GM12873 (cell line): ENCODE data around the gene MAP1LC3B.

Experiments used
- TF ChIP-seq, protein P1 (sequence below): IDR thresholded peaks from 2 replicates; pipeline ENCODE4 v1.5.1; 2012; ENCODE audit warnings: low read depth, mild to moderate bottlenecking, moderate library complexity, low read length, control low read depth; ENCODE audit not compliant: insufficient read depth; ENCODE audit errors: missing control alignments

The MAP1LC3B gene

DNA sequence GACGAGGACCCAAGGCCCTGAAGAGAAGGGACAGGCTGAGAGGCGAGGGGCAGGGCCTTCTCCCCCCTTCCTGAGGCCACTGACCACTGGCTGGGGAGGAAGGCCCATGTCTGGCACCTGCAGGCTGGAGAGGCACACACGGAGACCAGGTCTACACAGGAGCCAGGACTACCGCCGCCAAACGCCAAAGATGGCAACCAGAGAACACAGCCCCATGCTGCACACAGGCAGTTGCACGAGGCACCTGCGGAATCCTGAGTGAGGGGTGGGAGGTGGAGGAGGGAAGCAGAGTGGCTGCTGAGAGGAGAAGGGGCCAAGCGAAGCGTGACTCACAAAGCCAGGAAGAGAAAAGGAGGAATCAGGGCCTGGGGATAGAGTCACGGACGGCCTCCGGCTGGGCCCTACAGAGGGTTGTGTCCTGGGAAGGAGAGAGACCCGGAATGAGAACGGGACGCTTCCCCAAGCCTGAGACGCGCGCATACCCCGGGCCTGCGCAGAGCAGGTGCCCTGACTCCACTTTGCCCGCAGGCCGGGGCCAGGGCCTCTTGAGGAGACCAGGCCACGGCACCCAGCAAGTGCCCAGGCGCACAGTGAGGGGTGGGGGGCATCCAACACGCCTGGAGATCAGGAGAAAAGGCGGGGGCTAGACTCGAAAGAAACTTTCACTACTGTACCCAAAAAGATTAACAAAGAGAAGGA, 46.3 kb upstream of the MAP1LC3B start:
- TF ChIP-seq, protein P1, sequence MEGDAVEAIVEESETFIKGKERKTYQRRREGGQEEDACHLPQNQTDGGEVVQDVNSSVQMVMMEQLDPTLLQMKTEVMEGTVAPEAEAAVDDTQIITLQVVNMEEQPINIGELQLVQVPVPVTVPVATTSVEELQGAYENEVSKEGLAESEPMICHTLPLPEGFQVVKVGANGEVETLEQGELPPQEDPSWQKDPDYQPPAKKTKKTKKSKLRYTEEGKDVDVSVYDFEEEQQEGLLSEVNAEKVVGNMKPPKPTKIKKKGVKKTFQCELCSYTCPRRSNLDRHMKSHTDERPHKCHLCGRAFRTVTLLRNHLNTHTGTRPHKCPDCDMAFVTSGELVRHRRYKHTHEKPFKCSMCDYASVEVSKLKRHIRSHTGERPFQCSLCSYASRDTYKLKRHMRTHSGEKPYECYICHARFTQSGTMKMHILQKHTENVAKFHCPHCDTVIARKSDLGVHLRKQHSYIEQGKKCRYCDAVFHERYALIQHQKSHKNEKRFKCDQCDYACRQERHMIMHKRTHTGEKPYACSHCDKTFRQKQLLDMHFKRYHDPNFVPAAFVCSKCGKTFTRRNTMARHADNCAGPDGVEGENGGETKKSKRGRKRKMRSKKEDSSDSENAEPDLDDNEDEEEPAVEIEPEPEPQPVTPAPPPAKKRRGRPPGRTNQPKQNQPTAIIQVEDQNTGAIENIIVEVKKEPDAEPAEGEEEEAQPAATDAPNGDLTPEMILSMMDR, result no peak

DNA sequence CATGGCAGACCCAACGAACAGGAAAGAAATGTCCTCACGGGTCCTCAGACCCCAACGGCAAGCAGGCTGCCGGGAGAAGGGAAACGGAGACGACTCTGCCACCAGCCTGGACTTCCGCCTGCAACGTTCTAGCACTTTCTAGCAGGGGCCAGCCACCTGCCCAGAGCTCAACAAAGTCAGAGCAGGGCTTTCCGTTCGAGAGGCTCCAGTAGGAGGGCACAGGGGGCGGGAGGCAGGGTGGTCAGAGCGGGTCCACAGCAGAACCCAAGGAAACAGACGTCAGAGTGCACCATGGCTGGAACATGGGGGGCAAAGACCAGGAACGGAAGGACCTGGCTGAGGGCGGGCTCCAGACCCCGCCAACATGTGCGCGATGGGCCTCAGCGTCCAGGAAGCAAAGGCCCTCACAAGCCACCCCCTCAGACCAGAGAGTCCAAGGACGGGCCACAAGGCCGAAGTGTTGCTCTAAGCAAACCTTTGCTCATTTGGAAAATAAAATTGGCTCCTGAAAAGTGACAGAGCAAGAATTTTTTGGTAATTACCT, 45.5 kb upstream of the MAP1LC3B start:
- TF ChIP-seq, protein P1, result no peak

DNA sequence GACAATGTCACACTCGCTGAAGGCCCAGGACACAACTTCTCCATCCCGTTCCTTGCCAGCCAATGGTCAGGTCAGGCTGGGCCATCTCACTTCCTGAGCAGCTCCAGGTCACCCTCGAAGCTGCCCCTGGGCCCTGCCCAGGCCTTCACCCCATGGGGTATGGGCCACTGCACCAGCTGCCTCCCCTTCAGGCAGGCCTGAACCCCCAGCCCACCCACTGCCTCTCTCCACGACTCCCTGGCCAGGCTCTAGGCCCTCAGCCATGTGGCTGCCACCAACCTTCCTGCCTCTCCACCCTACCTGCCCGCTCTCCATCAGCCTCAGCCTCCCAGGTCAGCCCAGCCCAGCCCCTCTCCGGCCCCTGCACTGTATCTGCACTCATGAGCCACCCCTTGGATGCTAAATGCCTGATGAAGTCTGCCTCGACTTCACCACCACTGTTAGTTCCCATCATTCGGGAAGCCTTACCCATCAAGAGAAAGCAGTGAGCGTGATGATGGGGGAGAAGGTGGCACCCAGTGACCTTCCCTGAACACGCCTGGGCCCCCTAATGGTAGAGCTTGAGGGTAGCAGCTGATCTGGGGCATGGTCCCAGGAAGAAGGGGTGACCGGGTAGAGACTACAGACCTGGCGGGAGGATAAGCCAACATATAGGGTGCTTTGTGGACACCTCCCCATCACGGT, 44.1 kb upstream of the MAP1LC3B start:
- TF ChIP-seq, protein P1, result no peak

DNA sequence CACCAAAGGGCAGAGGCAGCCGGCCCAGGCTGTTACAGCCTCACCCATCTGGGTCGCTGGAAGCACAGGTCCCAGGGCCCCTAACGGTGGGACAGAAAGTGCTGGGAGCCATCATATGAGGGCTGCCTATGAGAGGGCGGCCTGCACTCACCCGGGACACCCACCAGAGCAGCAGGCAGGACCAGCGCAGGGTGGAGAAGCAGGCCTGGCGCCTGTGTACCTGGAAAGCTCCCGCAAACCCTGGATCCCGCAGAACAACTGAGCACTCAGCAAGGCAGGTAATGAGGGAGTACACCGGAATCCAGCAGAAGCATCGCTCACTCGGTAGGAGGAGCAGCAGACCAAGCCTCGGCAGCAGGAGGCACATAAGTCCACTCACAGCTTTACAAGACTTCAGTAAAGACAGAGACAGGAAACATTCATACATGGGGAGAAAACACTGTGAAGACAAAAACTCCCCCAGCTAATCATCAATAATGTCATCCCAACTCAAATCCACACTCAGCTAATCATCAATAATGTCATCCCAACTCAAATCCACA, 43.4 kb upstream of the MAP1LC3B start:
- TF ChIP-seq, protein P1, result no peak

DNA sequence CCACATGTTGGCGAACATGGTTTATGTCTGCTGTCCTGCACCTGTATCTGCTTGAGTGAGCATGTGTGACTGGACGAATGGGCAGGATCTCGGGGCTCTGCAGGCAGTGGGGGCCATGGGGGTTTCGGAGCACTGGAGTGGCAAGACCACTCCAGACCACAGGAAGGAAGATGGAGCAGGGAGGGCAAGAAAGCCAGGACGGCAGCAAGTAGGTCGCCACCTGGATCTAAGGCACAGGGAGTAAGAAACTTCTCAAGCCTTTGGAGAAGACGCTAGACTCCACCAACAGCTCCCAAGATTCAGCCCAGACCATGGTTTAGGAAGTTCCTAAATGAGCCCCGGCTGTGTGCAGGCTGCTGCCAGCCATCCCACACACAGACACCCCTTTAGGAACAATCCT, 42.1 kb upstream of the MAP1LC3B start:
- TF ChIP-seq, protein P1, result no peak

DNA sequence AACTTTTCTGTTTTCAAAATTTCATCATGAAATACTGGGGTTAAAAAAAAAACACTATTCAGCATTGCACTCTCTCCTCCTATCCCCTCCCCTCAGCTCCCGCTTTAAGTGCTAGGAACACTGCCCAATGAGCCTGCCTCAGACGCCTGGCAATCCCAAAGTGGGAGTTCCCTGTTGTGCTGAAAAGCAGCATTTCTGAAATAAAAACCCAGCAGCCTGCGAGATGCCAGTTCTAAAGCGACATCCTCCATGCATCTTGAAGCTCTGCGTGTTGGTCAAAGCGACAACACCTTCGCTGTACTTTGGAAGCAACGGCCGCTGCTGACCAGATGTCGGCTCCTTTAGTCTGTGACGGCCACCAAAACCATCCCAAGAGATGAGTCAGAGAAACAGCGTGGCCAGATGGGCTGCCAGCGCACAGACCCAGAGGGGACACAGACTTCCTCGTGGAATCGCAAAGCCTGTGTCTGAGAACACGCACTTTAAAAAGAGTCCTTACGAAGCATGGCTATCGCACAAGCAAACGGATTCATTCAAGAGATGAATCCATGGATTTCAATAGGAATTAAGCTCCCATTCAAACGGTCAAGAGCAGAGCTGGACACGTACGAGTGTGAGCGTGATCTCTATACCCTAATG, 41.3 kb upstream of the MAP1LC3B start:
- TF ChIP-seq, protein P1, result no peak

DNA sequence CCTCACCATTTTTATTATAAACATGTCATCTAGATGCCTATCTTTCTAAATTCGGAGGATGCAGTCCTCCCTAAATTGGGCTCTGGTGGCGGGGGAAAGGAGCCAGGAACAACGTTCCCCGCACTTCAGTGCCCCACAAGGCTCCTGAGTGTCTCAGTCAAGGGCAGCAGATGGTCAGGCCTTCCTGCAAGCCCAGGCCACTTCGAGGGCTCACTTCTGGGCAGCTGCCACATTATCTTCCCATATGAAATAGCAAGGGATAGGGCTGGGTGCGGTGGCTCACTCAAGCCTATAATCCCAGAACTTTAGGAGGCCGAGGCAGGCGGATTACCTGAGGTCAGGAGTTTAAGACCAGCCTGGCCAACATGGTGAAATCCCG, 40.8 kb upstream of the MAP1LC3B start:
- TF ChIP-seq, protein P1, result no peak
